ENCODE results near the gene ISOC1. TPM values are rescaled to one million over a fixed set of nuclear protein-coding genes. Genes with fewer than 3 reads are reported as not detected.

ISOC1 gene
- total RNA-seq, 5 donors from 2014 or later (not counting 1 experiment from before 2014, with no cell fraction given), result 9.2 to 16.5 (median 13.6) TPM

DNA sequence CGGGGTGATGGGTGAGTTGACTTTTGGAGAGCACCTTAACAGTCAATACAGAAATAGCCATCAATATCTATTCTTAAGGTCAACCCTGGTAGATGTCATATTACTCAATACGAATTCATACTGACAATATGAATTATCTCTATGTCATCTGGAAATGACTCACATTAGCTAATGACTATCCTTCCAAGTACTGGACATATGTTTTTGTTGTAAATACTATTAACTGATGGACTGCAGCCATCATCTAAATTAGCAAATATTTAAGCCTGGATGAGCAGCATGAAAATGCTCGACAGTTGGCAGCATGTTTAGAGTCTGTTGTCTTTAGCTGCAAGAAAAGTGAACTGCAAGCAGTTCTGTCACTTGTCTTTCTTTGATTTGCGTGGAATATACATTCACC lies 19.6 kb upstream of the ISOC1 start:
- H3K36me3 ChIP-seq (ENCODE audit: control insufficient read depth in 2 of 2, extremely low read depth in 1 of 2, insufficient read depth in 1 of 2, low read length in 1 of 2), result no peaks in the 10 kb centered on the region
- no peak overlapping the region for H3K27ac Mint-ChIP-seq
- no peaks in the 10 kb centered on the region for H3K27me3 ChIP-seq (replicated peaks in 1 of 2; ENCODE audit: control insufficient read depth in 2 of 2, extremely low read depth in 1 of 2, insufficient read depth in 2 of 2, low read length in 1 of 2)
- WGBS (ENCODE audit: insufficient coverage), result 75% methylated on average over 1 of the region's 4 CpGs
- H3K27me3 Mint-ChIP-seq, result peaks cover 6 to 16% of the 10 kb centered on the region in 2 donors
- H3K4me3 ChIP-seq (ENCODE audit: control insufficient read depth in 1 of 2, extremely low read depth in 1 of 2, low read length in 1 of 2), result no peak overlapping the region
- H3K9me3 Mint-ChIP-seq, result no peaks in the 10 kb centered on the region
- ChIA-PET POLR2A (no interaction called here), CTCF (no interaction called here)
- H3K4me3 Mint-ChIP-seq, result no peak overlapping the region
- no peak overlapping the region for H3K27ac ChIP-seq (ENCODE audit: low read length)
- H3K4me1 Mint-ChIP-seq, result no peaks in the 10 kb centered on the region
- DNase-seq (no peak), ATAC-seq (replicated peaks in 1 of 4) (no peak)
- no peaks in the 10 kb centered on the region for H3K4me1 ChIP-seq (ENCODE audit: control insufficient read depth in 1 of 2, extremely low read depth in 1 of 2, insufficient read depth in 2 of 2, low read length in 2 of 2)
- H3K36me3 Mint-ChIP-seq, result no peaks in the 10 kb centered on the region
- H3K9me3 ChIP-seq, result no peaks in the 10 kb centered on the region

DNA sequence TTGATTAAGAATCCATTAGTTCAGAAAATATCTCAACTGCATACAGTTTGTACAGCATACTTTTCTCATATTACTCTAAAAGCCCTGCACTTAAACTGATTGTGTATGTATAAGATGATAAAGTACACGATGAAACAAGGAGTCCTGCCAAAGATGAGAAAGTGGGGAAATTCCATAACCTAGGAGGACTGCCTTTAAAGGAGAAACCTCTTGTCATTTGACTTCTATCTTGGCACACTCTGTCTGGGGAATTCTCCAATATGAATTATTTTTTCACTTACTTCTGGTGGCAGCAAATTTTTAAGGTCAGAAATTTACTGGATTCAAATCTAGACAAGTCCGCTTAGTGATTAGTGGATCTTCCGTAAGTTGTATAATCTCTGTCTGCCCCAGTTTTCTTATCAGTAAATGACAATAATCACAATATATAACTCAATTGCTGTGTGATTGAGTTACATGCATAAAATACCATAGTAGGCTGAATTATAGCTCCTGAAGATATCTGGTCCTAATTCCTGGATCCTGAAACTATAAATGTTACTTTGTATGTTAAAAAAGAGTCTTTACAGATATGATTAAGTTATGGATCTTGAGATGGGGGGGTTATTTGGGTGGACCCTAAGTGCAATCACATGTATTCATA lies 17.0 kb upstream of the ISOC1 start:
- Histone ChIP-seq H3K27me3 (replicated peaks in 1 of 2; ENCODE audit: control insufficient read depth in 2 of 2, extremely low read depth in 1 of 2, insufficient read depth in 2 of 2, low read length in 1 of 2) (no peaks in the 10 kb centered on the region), H3K36me3 (ENCODE audit: control insufficient read depth in 2 of 2, extremely low read depth in 1 of 2, insufficient read depth in 1 of 2, low read length in 1 of 2) (no peaks in the 10 kb centered on the region), H3K4me3 (ENCODE audit: control insufficient read depth in 1 of 2, extremely low read depth in 1 of 2, low read length in 1 of 2) (no peak overlapping the region), H3K9me3 (no peaks in the 10 kb centered on the region), H3K27ac (ENCODE audit: low read length) (no peak overlapping the region), H3K4me1 (ENCODE audit: control insufficient read depth in 1 of 2, extremely low read depth in 1 of 2, insufficient read depth in 2 of 2, low read length in 2 of 2) (no peaks in the 10 kb centered on the region)
- no peaks in the 10 kb centered on the region for H3K9me3 Mint-ChIP-seq
- DNase-seq, result no peak
- POLR2A ChIA-PET, result no interaction called here
- no peak overlapping the region for H3K4me3 Mint-ChIP-seq
- no CpG with 5 or more reads among the region's 3 CpGs for WGBS (ENCODE audit: insufficient coverage)
- CTCF ChIA-PET, result no interaction called here
- H3K4me1 Mint-ChIP-seq, result no peaks in the 10 kb centered on the region
- no peak overlapping the region for H3K27ac Mint-ChIP-seq
- ATAC-seq (replicated peaks in 1 of 4), result no peak
- H3K27me3 Mint-ChIP-seq, result peaks cover 12 to 19% of the 10 kb centered on the region in 2 donors
- no peaks in the 10 kb centered on the region for H3K36me3 Mint-ChIP-seq

DNA sequence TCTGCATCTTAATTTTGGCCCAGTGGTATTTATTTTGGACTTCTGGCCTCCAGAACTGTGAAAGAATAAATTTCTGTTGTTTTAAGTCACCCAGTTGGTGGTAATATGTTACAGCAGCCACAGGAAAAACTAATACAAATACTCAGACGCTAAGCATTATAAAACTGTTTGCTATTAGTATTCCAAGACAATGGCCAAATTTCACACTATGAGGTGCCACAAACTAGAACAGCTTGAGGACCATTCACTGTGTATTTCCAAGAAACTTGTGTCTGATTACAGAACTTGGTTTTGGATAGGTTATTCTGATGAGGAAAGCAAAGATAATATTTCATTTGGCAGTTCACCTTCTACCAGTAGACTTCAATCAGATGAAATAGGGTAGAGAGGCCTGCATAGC lies 16.3 kb upstream of the ISOC1 start:
- H3K27ac ChIP-seq (ENCODE audit: low read length), result no peak overlapping the region
- no peaks in the 10 kb centered on the region for H3K36me3 Mint-ChIP-seq
- H3K36me3 ChIP-seq (ENCODE audit: control insufficient read depth in 2 of 2, extremely low read depth in 1 of 2, insufficient read depth in 1 of 2, low read length in 1 of 2), result no peaks in the 10 kb centered on the region
- peaks cover 9 to 19% of the 10 kb centered on the region in 2 donors for H3K27me3 Mint-ChIP-seq
- no peak overlapping the region for H3K4me3 ChIP-seq (ENCODE audit: control insufficient read depth in 1 of 2, extremely low read depth in 1 of 2, low read length in 1 of 2)
- no peaks in the 10 kb centered on the region for H3K4me1 ChIP-seq (ENCODE audit: control insufficient read depth in 1 of 2, extremely low read depth in 1 of 2, insufficient read depth in 2 of 2, low read length in 2 of 2)
- no peaks in the 10 kb centered on the region for H3K9me3 ChIP-seq
- H3K4me1 Mint-ChIP-seq, result no peaks in the 10 kb centered on the region
- CTCF ChIA-PET, result no interaction called here
- DNase-seq (no peak), ATAC-seq (replicated peaks in 1 of 4) (no peak)
- POLR2A ChIA-PET, result no interaction called here
- H3K4me3 Mint-ChIP-seq, result no peak overlapping the region
- H3K9me3 Mint-ChIP-seq, result no peaks in the 10 kb centered on the region
- WGBS (ENCODE audit: insufficient coverage), result no CpG with 5 or more reads among the region's 1 CpG
- no peaks in the 10 kb centered on the region for H3K27me3 ChIP-seq (replicated peaks in 1 of 2; ENCODE audit: control insufficient read depth in 2 of 2, extremely low read depth in 1 of 2, insufficient read depth in 2 of 2, low read length in 1 of 2)
- H3K27ac Mint-ChIP-seq, result no peak overlapping the region

DNA sequence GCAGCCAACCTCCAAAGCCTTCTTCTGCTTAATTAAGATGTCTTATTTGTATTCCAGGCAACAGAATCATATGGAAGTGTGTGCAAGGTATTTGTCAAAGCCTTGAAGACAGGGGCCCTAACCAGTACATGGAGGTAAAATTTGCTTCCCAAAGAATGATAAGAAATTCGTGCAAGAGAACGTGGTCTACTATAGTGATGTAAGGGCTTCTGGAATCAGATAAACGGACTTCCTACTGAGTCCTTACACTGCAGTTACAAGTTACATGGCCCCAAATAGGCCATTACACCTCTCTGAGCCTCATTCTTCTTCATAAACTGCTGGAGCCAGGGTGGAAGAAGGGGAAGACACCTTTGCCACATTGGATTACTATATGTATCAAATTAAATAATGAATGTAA lies 15.9 kb upstream of the ISOC1 start:
- H3K27ac Mint-ChIP-seq, result no peak overlapping the region
- H3K36me3 Mint-ChIP-seq, result no peaks in the 10 kb centered on the region
- no peak for DNase-seq
- H3K4me3 ChIP-seq (ENCODE audit: control insufficient read depth in 1 of 2, extremely low read depth in 1 of 2, low read length in 1 of 2), result no peak overlapping the region
- H3K27me3 Mint-ChIP-seq, result peaks cover 9 to 22% of the 10 kb centered on the region in 2 donors
- no peaks in the 10 kb centered on the region for H3K36me3 ChIP-seq (ENCODE audit: control insufficient read depth in 2 of 2, extremely low read depth in 1 of 2, insufficient read depth in 1 of 2, low read length in 1 of 2)
- H3K9me3 Mint-ChIP-seq, result no peaks in the 10 kb centered on the region
- no peak overlapping the region for H3K27ac ChIP-seq (ENCODE audit: low read length)
- H3K4me1 Mint-ChIP-seq, result no peaks in the 10 kb centered on the region
- ChIA-PET POLR2A (no interaction called here), CTCF (no interaction called here)
- no peaks in the 10 kb centered on the region for H3K9me3 ChIP-seq
- WGBS (ENCODE audit: insufficient coverage), result no CpG with 5 or more reads among the region's 3 CpGs
- no peaks in the 10 kb centered on the region for H3K27me3 ChIP-seq (replicated peaks in 1 of 2; ENCODE audit: control insufficient read depth in 2 of 2, extremely low read depth in 1 of 2, insufficient read depth in 2 of 2, low read length in 1 of 2)
- H3K4me3 Mint-ChIP-seq, result no peak overlapping the region
- H3K4me1 ChIP-seq (ENCODE audit: control insufficient read depth in 1 of 2, extremely low read depth in 1 of 2, insufficient read depth in 2 of 2, low read length in 2 of 2), result no peaks in the 10 kb centered on the region
- ATAC-seq (replicated peaks in 1 of 4), result no peak

DNA sequence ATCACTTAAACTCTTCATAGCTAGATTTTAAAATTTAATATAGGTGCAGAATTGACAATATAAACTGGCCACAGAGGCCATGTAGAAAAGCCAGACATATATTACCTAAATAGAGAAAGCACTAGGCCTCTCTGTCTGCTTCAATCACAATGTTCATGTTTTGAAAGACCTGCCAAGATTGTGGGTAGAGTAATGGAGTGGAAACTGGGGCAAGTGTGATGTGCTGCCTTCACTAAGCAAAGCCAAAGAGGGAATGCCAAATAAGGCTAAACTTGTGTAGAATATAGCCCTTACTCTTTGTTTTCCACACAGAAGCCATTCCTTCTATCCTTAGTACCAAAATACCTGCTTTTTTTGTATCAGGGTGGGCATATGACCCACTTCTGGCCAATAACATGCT lies 15.1 kb upstream of the ISOC1 start:
- Mint-ChIP-seq H3K27me3 (peaks cover 9 to 17% of the 10 kb centered on the region in 2 donors), H3K27ac (no peak overlapping the region), H3K4me3 (no peak overlapping the region), H3K9me3 (no peaks in the 10 kb centered on the region), H3K36me3 (no peaks in the 10 kb centered on the region), H3K4me1 (no peaks in the 10 kb centered on the region)
- DNase-seq, result no peak
- no peak for ATAC-seq (replicated peaks in 1 of 4)
- H3K27me3 ChIP-seq (replicated peaks in 1 of 2; ENCODE audit: control insufficient read depth in 2 of 2, extremely low read depth in 1 of 2, insufficient read depth in 2 of 2, low read length in 1 of 2), result no peaks in the 10 kb centered on the region
- ChIA-PET POLR2A (no interaction called here), CTCF (no interaction called here)
- H3K27ac ChIP-seq (ENCODE audit: low read length), result no peak overlapping the region
- no peaks in the 10 kb centered on the region for H3K36me3 ChIP-seq (ENCODE audit: control insufficient read depth in 2 of 2, extremely low read depth in 1 of 2, insufficient read depth in 1 of 2, low read length in 1 of 2)
- no peaks in the 10 kb centered on the region for H3K9me3 ChIP-seq
- H3K4me3 ChIP-seq (ENCODE audit: control insufficient read depth in 1 of 2, extremely low read depth in 1 of 2, low read length in 1 of 2), result no peak overlapping the region
- H3K4me1 ChIP-seq (ENCODE audit: control insufficient read depth in 1 of 2, extremely low read depth in 1 of 2, insufficient read depth in 2 of 2, low read length in 2 of 2), result no peaks in the 10 kb centered on the region

DNA sequence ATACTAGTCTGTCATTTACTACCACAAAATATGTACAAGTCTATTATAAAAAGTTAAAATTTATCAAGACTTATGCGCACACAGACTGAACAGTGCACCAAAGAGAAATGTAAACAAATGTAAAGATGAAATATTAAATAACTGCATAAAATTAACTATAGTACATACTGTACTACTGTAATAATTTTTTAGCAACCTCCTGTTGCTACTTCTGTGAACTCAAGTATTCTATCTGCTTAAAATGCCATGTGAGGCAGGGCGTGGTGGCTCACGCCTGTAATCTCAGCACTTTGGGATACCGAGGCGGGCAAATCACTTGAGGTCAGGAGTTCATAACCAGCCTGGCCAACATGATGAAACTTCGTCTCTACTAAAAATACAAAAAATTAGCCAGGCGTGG lies 13.8 kb upstream of the ISOC1 start:
- POLR2A ChIA-PET, result no interaction called here
- Mint-ChIP-seq H3K9me3 (no peaks in the 10 kb centered on the region), H3K27ac (no peak overlapping the region), H3K4me3 (no peak overlapping the region), H3K4me1 (no peaks in the 10 kb centered on the region), H3K27me3 (peaks cover 6 to 17% of the 10 kb centered on the region in 2 donors), H3K36me3 (no peaks in the 10 kb centered on the region)
- ATAC-seq (replicated peaks in 1 of 4) (no peak), DNase-seq (no peak)
- 93% methylated on average over 6 of the region's 7 CpGs for WGBS (ENCODE audit: insufficient coverage)
- Histone ChIP-seq H3K4me3 (ENCODE audit: control insufficient read depth in 1 of 2, extremely low read depth in 1 of 2, low read length in 1 of 2) (no peak overlapping the region), H3K9me3 (no peaks in the 10 kb centered on the region), H3K27ac (ENCODE audit: low read length) (no peak overlapping the region), H3K4me1 (ENCODE audit: control insufficient read depth in 1 of 2, extremely low read depth in 1 of 2, insufficient read depth in 2 of 2, low read length in 2 of 2) (no peaks in the 10 kb centered on the region), H3K27me3 (replicated peaks in 1 of 2; ENCODE audit: control insufficient read depth in 2 of 2, extremely low read depth in 1 of 2, insufficient read depth in 2 of 2, low read length in 1 of 2) (no peaks in the 10 kb centered on the region), H3K36me3 (ENCODE audit: control insufficient read depth in 2 of 2, extremely low read depth in 1 of 2, insufficient read depth in 1 of 2, low read length in 1 of 2) (no peaks in the 10 kb centered on the region)
- CTCF ChIA-PET, result no interaction called here

Data from T-cell (primary cell).